GM12891 (cell line): ENCODE results near the gene HOXA9.

Experiments
- POLR2A ChIP-seq: IDR thresholded peaks from 2 replicates; pipeline ENCODE4 v1.6.1; 2011; ENCODE audit warnings: low read depth, low read length, control low read depth
- POLR2AphosphoS5 ChIP-seq: IDR thresholded peaks from 2 replicates; pipeline ENCODE4 v1.6.1; 2011; ENCODE audit warnings: low read depth, low read length, control low read depth
- POU2F2 ChIP-seq: IDR thresholded peaks from 2 replicates; pipeline ENCODE4 v1.6.1; 2011; ENCODE audit warnings: low read depth, mild to moderate bottlenecking, control low read depth, low read length, moderate library complexity
- SPI1 ChIP-seq: IDR thresholded peaks from 2 replicates; pipeline ENCODE4 v1.6.1; 2011; ENCODE audit warnings: low read depth, low read length, control low read depth
- TAF1 ChIP-seq: IDR thresholded peaks from 2 replicates; pipeline ENCODE4 v1.6.1; 2011; ENCODE audit warnings: low read depth, low read length, control low read depth

- TF ChIP-seq POLR2A (no peak), TAF1 (no peak), POLR2AphosphoS5 (no peak), POU2F2 (no peak), SPI1 (no peak)
These were observed 1.3 kb downstream of the HOXA9 start for GRCh38 chr7:27164045-27164366.
